Kidney epithelial cell (primary cell): ENCODE results near the gene ANKS1B. TPM values are rescaled to one million over a fixed set of nuclear protein-coding genes. Genes with fewer than 3 reads are reported as not detected.

Experiments used
- DNase-seq: peaks from one replicate; pipeline ENCODE4 v3.0.0-alpha.2; 2010; ENCODE audit warnings: low read depth
- H3K27me3 ChIP-seq: 2 replicates; pipeline ENCODE4 v1.6.0; 2011; ENCODE audit warnings: low read length; ENCODE audit not compliant: control insufficient read depth, insufficient read depth
- H3K36me3 ChIP-seq: 2 replicates; pipeline ENCODE4 v1.5.1; 2011; ENCODE audit warnings: low read length; ENCODE audit not compliant: control insufficient read depth, insufficient read depth
- H3K4me3 ChIP-seq: 2 replicates; pipeline ENCODE4 v1.5.1; 2011; ENCODE audit warnings: low read depth, mild to moderate bottlenecking, control low read depth, low read length
- total RNA-seq: library from RNA; depleted of rRNA; stranded (reverse); fragments of >200 nt; gene quantifications from 2 replicates; pipeline ENCODE4 v1.2.3, GENCODE V29; 2015
- TF ChIP-seq, protein P1 (sequence below): IDR thresholded peaks from 2 replicates; pipeline ENCODE4 v1.5.1; 2011; ENCODE audit warnings: mild to moderate bottlenecking, moderate library complexity, low read length, control low read depth, inconsistent platforms; ENCODE audit not compliant: insufficient read depth, poor library complexity, severe bottlenecking

ANKS1B gene
- total RNA-seq, 1 donor from 2014 or later = 0.13 TPM

DNA sequence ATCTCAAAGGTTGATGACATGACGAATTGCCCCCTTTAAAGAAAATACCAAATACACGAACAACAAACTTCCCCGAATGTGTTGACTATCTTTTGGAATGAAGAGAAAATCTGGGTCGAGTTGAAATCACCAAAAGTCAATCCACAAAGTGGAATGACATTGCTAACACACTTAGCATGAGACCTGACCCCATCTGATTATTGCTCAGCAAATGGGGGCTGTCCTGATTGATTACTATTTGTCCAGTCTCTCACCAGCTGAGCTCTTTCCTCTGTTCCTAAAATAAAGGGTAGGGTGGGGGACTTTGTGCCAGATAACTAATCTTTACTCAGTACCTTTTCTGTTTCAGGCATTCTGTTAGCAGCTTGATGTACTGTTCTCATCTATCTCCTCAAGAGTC lies 1116.2 kb downstream of the ANKS1B start:
- no peak for DNase-seq
- TF ChIP-seq, protein P1, sequence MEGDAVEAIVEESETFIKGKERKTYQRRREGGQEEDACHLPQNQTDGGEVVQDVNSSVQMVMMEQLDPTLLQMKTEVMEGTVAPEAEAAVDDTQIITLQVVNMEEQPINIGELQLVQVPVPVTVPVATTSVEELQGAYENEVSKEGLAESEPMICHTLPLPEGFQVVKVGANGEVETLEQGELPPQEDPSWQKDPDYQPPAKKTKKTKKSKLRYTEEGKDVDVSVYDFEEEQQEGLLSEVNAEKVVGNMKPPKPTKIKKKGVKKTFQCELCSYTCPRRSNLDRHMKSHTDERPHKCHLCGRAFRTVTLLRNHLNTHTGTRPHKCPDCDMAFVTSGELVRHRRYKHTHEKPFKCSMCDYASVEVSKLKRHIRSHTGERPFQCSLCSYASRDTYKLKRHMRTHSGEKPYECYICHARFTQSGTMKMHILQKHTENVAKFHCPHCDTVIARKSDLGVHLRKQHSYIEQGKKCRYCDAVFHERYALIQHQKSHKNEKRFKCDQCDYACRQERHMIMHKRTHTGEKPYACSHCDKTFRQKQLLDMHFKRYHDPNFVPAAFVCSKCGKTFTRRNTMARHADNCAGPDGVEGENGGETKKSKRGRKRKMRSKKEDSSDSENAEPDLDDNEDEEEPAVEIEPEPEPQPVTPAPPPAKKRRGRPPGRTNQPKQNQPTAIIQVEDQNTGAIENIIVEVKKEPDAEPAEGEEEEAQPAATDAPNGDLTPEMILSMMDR = no peak
- no peak overlapping the region for H3K4me3 ChIP-seq
- no peaks in the 10 kb centered on the region for H3K36me3 ChIP-seq
- H3K27me3 ChIP-seq = no peaks in the 10 kb centered on the region

DNA sequence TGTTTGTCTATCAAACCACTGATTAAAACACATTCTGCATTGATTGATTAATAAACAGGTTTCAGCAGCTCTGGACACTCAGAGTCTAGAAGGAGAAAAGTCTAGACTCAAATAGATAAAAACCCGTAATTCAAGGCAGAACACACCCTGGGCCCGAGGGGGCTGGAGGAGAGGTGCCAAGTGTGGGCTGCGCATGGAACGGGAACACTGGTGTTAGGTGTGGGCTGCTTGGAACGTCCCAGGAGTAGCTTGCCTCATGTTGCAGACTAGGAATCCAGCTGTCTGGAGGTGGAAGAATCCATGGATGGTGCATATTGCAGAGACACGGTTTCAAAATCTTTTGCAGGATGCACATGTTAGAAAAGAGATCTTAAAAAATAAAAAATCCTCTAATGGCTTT lies 1116.7 kb downstream of the ANKS1B start:
- no peaks in the 10 kb centered on the region for H3K27me3 ChIP-seq
- no peak for DNase-seq
- no peak overlapping the region for H3K4me3 ChIP-seq
- H3K36me3 ChIP-seq = no peaks in the 10 kb centered on the region
- TF ChIP-seq, protein P1 = no peak

GRCh38 chr12:98864363-98864762 lies 1120.4 kb downstream of the ANKS1B start:
- H3K36me3 ChIP-seq = no peaks in the 10 kb centered on the region
- TF ChIP-seq, protein P1 = no peak
- no peak overlapping the region for H3K4me3 ChIP-seq
- no peaks in the 10 kb centered on the region for H3K27me3 ChIP-seq
- DNase-seq = no peak

GRCh38 chr12:98863167-98863566 lies 1121.6 kb downstream of the ANKS1B start:
- no peak for DNase-seq
- H3K27me3 ChIP-seq = no peaks in the 10 kb centered on the region
- no peak overlapping the region for H3K4me3 ChIP-seq
- H3K36me3 ChIP-seq = no peaks in the 10 kb centered on the region
- TF ChIP-seq, protein P1 = no peak

- Histone ChIP-seq H3K36me3 (no peaks in the 10 kb centered on the region), H3K27me3 (no peaks in the 10 kb centered on the region), H3K4me3 (no peak overlapping the region)
- TF ChIP-seq, protein P1 = no peak
- no peak for DNase-seq
These were observed 1123.5 kb downstream of the ANKS1B start for GRCh38 chr12:98861251-98861650.

DNA sequence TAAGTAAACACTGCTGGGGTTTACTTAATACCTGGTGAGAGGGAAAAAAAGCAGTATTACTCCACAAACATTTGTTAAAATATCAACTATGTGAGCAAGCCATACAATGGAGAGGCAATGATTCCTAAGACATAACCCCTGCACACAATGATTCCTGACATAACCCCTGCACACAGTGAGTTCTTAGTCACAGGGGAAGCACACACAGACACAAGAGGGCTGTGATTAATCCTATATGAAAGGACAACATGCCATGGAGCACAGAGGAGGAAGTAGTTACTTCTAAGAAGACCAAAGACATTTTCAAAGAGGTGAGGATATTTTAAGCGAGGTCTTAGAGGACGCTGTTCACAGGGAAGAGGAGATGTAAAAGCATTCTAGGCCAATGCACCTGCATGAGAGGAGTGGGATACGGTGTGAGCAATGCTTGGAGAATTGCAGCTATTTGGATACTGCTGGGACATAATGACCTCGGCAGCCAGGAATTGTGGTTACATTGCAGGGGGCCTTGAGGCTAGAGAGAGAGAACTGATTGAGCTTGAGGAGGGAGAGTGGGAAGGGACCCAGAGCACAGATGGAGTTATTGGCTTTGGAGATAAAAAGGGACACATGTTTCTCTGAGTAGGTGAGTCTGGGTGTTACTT lies 1127.7 kb downstream of the ANKS1B start:
- Histone ChIP-seq H3K36me3 (no peaks in the 10 kb centered on the region), H3K4me3 (no peak overlapping the region), H3K27me3 (no peaks in the 10 kb centered on the region)
- peak; percentile 39 for DNase-seq
- TF ChIP-seq, protein P1 = no peak
